Embryonic facial prominence (tissue), 1 donor: ENCODE measurements around the gene CD2AP.
"Not testable (repeated sequence)": the region's sequence is repeated elsewhere in the genome, so short reads cannot be mapped to it uniquely, and the experiment has no call there.

Experiments used
- DNase-seq: peaks from one replicate; pipeline ENCODE4 v3.0.0-alpha.2; 2016; ENCODE audit errors: extremely low spot score

Gene CD2AP

DNA sequence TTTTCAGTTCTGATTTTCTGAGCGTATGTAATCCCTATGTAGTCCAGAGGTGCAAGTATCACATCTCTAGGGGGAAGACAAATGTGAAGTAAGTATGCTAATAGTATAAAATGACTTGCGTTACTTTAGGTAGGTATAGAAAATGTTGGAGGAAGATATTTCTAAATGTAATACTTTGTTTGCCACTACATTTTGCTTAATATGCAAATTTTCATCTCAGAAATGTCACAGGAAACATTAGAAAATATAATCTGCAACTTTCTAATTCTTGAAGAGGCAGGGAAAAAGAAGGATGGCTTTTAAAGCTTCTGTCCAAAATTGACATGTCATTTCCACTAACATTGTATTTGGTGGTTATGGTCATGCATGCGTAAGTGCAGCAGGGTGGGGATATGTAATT lies 85.6 kb downstream of the CD2AP start:
- DNase-seq, result no peak

DNA sequence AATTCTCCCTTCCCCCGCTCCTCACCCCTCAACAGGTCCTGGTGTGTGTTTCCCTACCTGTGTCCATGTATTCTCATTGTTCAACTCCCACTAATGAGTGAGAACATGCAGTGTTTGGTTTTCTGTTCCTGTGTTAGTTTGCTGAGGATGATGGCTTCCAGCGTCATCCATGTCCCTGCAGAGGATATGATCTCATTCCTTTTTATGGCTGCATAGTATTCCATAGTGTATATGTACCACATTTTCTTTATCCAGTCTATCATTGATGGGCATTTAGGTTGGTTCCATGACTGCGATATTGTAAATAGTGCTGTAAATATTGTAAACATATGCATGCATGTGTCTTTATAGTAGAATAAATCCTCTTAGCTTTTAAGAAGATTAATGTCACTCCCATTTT lies 89.0 kb downstream of the CD2AP start:
- not testable (repeated sequence) for DNase-seq

DNA sequence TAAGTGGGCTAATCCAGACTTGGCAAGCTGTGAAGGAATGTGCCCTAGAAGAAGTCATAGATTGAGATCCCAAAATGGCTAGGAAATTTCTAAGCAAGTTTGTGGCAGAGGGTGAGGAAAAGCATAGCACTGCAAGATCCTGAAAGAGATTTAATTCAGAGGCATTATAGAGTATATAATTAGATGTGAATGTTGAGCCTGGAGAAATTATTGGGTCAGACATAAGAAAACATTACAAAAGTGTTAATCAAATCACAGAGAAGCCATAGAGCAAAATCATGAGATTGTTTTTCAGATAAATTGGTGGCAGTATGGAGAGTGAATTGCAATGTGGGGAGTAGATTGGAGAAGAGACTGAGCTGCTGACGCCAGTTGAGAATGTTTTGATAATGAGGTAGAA lies 90.0 kb downstream of the CD2AP start:
- DNase-seq, result no peak

DNA sequence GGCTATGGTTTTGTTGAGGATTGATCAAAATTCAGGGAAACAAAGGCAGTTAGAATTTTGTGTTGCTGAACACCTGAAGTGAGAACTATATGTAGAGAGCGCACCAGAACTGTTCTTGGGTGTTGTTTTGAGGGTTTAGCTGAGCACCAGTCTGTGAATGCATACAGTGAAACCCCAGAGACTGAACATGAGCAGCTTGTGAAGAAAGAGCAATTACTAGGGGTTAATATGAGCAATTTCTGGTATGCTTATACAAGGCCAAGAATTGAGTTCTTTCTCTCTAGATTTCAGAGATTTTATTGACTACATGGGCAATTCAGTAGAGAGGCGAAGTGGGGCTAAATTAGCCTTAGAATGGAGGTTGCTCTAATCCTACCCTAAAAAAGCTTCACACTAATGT lies 93.9 kb downstream of the CD2AP start:
- DNase-seq, result no peak

DNA sequence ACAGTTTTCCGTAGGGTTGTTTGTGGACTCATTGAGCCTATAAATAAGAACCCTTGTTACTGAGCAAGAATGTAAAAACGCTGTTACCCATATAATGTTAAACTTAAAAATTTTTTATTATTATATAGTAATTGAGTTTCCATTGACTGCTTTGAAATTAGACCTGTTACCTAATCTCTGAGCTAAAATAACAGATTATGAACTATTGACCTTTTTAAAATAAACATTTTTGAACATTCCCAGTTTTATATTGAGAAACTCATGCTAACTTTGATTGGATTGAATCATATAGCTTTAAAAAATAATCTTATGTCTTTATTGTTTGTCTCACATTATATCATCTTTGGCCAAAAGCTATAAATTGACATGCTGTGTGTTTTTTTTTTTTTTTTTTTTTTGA lies 95.5 kb downstream of the CD2AP start:
- DNase-seq, result no peak

DNA sequence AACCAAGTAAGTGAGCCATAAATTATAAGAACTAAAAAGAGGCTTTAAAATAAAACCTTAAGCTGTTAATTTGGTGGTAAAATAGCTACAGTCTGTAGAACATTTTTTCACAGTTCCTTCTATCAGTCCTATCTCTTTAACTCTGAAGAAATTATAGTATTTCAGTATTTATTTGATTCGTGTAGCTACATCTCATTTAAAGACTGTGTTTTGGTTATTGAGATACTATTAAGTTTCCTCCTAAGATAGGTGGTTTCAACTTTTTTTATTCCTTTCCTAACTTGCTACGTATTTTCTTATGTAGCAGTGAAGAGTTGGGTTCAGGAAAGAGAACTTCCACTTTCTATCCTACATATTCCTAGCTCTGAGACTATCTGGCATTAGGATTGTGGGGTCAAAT lies 97.2 kb downstream of the CD2AP start:
- no peak for DNase-seq

DNA sequence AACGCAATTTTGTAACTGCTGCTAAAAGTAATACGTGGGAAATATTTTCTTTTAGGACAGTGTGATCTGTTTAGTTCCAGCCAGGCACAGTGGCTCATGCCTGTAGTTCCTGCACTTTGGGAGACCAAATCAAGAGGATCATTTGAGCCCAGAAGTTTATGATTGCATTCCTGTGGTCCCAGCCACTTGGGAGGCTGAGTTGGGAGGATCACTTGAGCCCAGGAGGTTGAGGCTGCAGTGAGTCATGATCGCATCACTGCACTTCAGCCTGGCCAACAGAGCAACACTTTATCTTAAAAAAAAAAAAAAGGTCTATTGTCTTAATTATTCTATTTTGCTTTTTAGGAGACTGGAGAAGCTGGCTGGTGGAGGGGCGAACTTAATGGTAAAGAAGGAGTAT lies 101.5 kb downstream of the CD2AP start:
- no peak for DNase-seq

DNA sequence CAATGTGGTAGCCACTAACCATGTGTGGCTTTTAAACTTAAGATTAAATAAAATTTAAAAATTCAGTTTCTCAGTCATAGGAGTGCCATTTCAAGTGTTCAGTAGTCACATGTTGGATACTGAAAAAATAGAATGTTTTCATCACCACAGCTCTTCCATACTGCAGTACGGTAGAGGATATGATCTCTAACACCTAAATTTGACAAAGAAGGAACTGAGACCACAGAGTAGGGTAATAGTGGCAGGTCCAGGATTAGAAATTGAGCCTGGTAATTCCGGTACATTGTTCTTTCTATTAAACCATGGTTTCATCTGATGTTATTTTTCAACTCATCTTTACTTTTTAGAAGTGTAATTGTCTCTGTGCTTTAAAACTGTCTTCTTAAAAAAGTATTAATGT lies 104.0 kb downstream of the CD2AP start:
- no peak for DNase-seq

DNA sequence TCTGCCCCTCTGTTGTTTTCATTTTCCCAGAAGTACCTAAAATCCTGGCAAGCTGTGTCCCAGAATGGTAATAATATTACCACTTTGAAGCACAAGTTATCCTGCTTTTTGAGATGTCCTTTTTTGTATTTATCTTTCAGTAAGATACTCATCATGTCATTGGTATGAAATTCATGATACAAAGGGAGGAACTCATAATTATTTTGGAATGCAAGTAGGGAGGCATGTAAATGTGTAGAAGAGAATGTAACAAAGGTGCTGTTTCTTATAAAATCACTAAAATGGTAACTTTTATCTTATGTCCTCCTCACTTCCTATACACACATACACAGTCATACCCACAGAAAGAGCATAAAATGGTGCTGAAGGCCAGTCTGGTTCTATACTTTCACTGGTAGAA lies 109.9 kb downstream of the CD2AP start:
- no peak for DNase-seq

DNA sequence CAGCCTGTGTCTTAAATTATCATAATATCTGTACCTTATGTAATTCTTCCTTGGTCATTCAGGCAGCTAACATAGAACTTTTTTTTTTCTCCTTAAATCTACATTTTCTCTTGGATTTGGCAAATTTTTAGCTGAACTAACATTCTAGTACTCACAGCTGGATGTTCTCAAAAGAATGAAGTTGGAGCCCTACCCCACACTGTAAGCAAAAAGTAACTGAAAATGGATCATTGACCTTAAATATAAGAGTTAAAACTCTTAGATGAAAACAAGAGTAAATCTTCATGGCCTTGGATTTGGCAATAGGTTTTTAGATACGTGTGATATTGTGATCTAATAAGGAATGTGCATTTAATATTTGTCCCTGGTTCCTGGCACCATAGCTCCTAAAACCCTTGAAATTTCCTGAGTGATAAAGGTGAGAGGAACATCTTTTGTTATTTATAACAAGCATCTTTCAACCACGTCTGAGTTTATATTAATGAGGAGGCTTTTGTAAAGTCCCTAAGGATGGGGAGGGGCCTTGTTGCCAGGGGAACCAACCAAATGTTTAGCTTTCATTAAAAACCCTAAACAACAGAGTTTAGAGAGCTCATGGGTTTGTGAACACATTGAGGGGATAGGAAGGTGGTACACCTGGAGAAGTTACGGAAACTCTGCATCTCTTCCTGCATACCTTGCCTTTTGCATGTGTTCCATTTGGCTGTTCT lies 114.7 kb downstream of the CD2AP start:
- no peak for DNase-seq

DNA sequence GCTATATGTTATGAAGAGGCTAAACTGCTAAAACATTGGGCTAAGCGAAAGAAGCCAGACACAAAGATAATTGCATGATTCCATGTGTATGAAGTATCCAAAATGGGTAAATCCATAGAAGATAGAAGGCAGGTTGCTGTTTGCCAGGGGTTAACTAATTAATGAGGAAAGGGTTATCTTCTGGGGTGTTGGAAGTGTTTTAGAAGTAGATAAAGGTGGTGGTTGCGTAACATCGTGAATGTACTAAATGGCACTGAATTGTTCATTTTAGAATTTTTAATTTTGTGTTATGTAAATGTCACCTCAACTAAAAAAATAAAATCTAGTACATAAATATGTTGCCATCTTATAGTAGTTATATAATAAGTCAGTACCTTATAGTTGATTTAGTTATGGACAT lies 116.4 kb downstream of the CD2AP start:
- DNase-seq, result no peak

DNA sequence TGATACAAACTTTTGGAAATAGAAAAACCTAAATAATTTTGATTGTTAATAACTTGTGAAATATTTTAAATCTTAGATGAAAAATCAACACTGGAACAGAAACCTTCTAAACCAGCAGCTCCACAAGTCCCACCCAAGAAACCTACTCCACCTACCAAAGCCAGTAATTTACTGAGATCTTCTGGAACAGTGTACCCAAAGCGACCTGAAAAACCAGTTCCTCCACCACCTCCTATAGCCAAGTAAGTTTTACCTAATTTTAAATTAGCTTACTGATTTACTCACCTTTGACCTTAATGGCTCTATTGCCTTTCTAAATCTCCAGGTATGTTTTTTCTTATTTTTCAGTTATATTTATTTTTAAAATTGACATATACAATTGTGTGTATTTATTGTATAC lies 118.2 kb downstream of the CD2AP start:
- no peak for DNase-seq

DNA sequence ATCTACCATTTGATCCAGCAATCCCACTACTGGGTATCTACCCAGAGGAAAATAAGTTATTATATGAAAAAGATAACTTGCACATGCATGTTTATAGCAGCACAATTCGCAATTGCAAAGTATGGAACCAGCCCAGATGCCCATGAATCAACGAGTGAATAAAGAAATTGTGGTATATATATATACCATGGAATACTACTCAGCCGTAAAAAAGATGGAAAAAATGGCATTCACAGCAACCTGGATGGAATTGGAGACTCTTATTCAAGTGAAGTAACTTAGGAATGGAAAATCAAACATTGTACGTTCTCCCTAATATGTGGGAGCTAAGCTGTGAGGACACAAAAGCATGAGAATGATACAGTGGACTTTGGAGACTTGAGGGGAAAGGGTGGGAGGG lies 120.8 kb downstream of the CD2AP start:
- DNase-seq, result no peak

DNA sequence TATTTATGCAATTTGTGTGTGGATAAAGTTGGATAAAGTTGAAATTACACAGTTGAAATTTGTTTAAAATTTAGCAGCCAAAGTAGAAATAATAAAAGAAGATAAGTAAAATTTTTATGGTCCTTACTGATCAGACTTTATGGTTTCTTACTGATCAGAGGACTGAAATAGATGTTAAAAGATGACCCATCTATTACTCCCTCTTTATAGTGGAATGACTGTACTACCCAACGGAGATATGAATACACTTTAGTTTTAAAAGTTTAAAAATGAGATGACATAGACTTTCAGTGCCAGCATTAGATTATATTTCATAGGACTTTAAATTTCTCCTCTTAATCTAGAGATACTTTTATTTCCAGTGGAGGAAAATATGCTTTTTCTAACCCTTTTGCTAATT lies 121.9 kb downstream of the CD2AP start:
- no peak for DNase-seq

DNA sequence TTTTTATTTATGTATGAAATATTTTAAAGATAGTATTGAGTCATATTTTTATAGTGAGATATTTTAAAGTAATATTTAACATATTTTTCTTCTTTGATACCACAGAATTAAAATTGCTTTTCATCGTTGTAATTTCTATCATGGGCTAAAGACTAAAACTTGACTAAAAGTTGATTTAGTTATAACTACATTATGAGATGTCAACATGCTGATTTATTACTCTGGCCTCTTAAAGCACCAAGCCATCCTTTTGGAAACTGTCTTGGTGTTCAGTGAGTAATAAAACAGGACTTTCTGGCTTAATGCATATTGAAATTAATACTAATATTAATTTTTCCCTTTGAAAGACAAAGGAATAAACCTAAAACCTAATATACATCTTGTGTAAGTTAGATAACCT lies 125.6 kb downstream of the CD2AP start:
- no peak for DNase-seq

DNA sequence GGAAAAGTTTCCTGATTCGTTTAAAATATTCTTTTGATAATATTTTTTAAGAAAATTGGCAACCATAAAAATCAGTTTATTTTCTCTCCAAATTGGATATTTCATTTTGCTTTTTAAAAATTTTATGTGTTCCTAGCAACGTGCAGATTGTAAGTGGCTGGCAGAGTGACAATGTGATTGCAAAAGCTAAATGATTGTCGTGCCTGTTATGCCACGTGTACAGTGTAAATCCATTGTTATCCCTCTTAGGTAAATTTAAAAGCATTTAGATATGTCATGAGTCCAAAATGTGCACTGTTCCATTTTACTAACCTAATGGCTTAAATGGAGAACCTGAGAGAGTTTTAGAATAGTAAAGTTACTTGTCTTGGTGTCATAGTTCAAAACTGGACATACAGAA lies 126.4 kb downstream of the CD2AP start:
- no peak for DNase-seq

DNA sequence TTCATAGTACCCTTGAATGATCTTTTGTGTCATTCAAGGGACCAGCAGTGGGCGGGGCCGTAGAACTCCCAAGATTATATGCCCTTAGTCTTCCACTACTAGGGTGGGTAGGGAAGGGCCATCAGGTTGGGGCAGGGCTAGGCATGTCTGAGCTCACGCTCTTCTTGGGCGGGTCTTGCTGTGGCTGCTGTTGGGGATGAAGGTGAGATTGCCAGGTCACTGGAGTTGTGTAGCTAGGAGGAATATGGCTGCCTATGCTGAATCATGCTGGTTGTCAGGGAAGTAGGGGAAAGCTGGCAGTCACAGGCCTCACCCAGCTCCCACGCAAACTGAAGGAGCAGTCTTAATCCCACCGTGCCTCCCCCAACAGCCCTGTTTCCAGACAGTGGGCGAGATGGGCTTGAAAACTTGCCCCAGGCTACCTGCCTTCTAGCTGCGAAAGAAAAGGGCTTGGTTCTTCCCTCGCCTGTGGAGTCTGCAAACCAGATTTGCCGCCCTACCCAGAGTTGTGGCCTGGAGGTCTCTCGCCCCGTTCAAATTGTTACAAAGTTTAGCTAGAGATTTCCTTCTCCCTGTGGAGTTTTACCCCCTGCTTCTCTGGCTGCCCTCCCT lies 144.4 kb downstream of the CD2AP start:
- DNase-seq, result no peak

DNA sequence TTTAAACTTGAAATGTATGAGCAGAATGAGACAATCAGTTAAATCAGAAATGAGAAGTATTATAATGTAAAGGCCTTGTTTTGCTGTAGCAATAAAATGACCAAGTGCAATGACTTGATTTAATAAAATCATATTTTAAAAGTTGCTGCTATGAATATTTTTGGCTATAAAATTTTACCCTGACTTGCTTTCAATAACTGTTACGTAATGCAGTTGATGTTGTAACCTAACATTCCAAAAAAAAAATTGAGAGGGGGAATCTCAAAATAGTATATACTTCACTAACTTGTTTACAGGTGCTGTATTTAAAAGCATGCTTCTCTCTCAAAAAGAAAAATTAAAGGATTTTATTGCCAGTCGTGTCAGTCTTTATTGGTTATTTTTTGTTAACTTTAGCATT lies 149.2 kb downstream of the CD2AP start:
- no peak for DNase-seq

DNA sequence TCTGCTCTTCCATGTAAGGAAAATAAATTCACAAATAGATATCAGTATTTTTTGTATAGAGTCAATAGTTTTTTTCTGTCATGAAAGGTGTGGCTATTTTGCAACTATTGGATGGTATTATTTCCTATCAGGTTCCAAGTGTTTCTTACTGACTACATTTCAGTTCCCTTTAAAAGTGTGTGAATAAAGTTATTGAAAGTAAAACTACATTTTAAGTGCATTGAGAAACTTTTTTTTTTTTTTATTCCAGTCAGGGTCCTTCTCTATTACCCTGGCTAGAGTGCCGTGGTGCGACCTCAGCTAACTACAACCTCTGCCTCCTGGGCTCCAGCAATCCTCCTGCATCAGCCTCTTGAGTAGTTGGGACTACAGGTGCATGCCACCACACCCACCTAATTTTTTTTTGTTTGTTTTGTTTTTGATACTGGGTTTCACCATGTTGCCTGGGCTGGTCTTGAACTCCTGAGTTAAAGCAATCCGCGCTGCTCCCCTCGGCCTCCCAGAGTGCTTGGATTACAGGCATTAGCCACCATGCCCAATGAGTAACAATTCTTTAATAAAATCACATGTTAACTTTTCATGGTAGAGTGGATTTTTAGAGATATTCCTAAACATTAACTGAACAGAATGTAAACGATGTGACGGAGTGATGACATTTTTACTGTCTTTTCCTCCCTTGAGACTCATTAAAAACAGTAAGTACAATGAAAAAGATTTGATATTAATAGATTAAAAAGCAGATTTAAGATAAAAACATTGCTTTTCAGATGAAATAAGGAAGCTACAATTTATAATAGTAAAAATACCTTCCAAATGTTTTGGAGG lies 151.1 kb downstream of the CD2AP start:
- no peak for DNase-seq

DNA sequence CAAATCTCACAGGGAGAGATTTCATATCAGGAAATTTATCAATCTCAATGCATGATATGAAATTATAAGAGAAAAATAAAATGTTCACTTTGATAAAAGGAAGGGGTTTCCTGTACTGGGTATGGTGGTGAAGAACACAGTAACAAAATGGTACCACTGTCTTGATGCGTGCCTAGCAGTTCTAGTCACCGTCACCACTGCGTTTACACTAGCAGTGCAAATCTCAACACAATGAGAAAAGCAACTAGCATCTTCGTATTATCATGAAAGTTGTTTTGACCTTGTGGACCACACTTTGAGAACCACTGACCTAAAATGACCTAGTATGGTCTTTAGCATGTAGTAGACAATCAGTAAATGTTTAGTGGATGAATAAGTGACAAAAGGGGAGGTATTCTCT lies 152.4 kb downstream of the CD2AP start:
- DNase-seq, result no peak

DNA sequence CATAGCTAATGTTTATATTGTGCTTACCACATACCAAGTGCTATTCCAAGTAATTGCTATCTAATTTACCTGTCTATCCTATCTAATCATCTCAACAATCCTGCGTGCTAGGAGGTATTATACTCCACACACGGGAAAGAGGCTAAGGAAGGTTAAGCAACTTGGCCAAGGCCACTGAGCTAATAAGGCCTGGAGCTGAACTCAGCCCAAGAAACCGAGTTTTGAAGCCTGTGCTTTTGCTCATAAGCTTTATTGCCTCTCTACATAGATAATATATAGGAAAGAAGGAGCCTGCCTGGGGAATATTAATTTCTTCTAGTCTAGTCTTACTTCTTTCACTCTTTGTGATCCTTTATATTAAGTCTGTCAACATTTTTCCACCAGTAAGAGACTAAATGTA lies 153.0 kb downstream of the CD2AP start:
- no peak for DNase-seq

DNA sequence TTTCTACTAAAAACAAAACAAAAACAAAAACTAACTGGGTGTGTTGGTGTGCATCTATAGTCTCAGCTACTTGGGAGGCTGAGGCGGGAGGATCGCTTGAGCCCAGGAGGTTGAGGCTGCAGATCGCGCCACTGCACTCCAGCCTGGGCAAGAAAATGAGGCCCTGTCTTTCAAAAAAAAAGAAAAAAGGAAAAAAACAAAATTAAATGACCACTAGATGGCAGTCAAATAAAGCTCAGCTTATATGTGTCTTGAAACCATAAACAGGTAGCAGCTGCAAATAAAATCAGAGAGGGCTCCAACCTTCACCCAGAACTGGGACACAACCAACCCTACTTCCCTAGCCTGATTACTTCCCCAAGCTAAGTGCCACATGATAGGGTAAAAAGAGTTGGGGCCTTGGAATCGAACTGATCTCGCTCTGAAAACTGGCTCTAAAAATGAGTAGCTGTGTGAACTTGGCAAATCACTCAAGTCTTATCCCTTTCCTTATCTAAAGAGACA lies 153.7 kb downstream of the CD2AP start:
- DNase-seq, result no peak

DNA sequence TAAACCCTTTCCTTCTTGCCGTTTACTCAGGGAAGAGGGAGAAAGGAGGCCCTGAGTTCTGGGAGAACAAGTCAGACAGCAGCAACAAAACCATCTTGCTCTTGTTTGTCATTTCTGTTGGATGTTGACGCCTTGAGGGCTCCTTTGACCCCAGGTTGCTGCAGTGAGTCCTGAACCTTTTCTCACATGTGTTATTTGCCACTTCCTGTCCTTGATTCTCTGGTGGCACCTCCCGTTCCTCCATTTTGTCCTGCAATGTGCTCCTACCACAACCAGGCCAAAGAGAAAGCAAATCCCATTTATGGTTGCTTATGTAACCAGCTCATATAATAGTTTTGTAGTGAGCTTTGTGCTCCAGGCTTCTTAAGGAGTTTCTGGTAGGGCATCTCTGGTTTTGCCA lies 154.2 kb downstream of the CD2AP start:
- no peak for DNase-seq
